Measurements from ENCODE around the gene TOMM34. TPM values are rescaled to one million over a fixed set of nuclear protein-coding genes. Genes with fewer than 3 reads are reported as not detected.

Gene TOMM34
- total RNA-seq, 2 donors from 2014 or later: 16.5 to 29.9 TPM

- intact Hi-C loops (cut with DNase I): no loop called here
- Histone ChIP-seq H3K9ac (ENCODE audit: low read depth in 2 of 2, low read length in 2 of 2) (peak overlapping the region in 1 of 2 donors; percentile 26), H3K27me3 (no peaks in the 10 kb centered on the region), H3K4me1 (no peaks in the 10 kb centered on the region), H3K4me3 (no peak overlapping the region), H3K27ac (peak overlapping the region; percentile 11), H3K36me3 (peaks cover 9% of the 10 kb centered on the region), H3K9me3 (no peaks in the 10 kb centered on the region)
- DNase-seq: no peak
- no peak for TF ChIP-seq CTCF (IDR thresholded peaks at IDR 0.05)
These were observed 30.8 kb upstream of the TOMM34 start for GRCh38 chr20:44990957-44991356.

GRCh38 chr20:44990425-44990824 lies 30.2 kb upstream of the TOMM34 start:
- H3K27ac ChIP-seq: peak overlapping the region; percentile 11
- TF ChIP-seq CTCF (IDR thresholded peaks at IDR 0.05): no peak
- H3K36me3 ChIP-seq: peaks cover 4% of the 10 kb centered on the region
- no peak for DNase-seq
- no peaks in the 10 kb centered on the region for H3K27me3 ChIP-seq
- H3K4me3 ChIP-seq: no peak overlapping the region
- intact Hi-C loops (cut with DNase I): no loop called here
- H3K9ac ChIP-seq (ENCODE audit: low read depth in 2 of 2, low read length in 2 of 2): no peak overlapping the region
- H3K9me3 ChIP-seq: no peaks in the 10 kb centered on the region
- H3K4me1 ChIP-seq: no peaks in the 10 kb centered on the region

- no peak overlapping the region for H3K27ac ChIP-seq
- DNase-seq: no peak
- no peaks in the 10 kb centered on the region for H3K9me3 ChIP-seq
- no peaks in the 10 kb centered on the region for H3K27me3 ChIP-seq
- H3K4me1 ChIP-seq: no peaks in the 10 kb centered on the region
- TF ChIP-seq CTCF (IDR thresholded peaks at IDR 0.05): no peak
- no peak overlapping the region for H3K4me3 ChIP-seq
- H3K36me3 ChIP-seq: peaks cover 4% of the 10 kb centered on the region
- no peak overlapping the region for H3K9ac ChIP-seq (ENCODE audit: low read depth in 2 of 2, low read length in 2 of 2)
- intact Hi-C loops (cut with DNase I): no loop called here
These were observed 28.5 kb upstream of the TOMM34 start for GRCh38 chr20:44988631-44989171.

GRCh38 chr20:44983093-44983674 lies 23.0 kb upstream of the TOMM34 start:
- intact Hi-C loops (cut with DNase I): no loop called here
- Histone ChIP-seq H3K36me3 (no peaks in the 10 kb centered on the region), H3K4me3 (no peak overlapping the region), H3K4me1 (no peaks in the 10 kb centered on the region), H3K9me3 (no peaks in the 10 kb centered on the region), H3K9ac (ENCODE audit: low read depth in 2 of 2, low read length in 2 of 2) (no peak overlapping the region), H3K27me3 (no peaks in the 10 kb centered on the region), H3K27ac (no peak overlapping the region)
- TF ChIP-seq CTCF (IDR thresholded peaks at IDR 0.05): no peak
- no peak for DNase-seq

- Histone ChIP-seq H3K4me1 (no peaks in the 10 kb centered on the region), H3K36me3 (no peaks in the 10 kb centered on the region), H3K27ac (no peak overlapping the region), H3K9me3 (no peaks in the 10 kb centered on the region), H3K27me3 (no peaks in the 10 kb centered on the region), H3K9ac (ENCODE audit: low read depth in 2 of 2, low read length in 2 of 2) (no peak overlapping the region), H3K4me3 (no peak overlapping the region)
- no peak for TF ChIP-seq CTCF (IDR thresholded peaks at IDR 0.05)
- DNase-seq: no peak
- intact Hi-C loops (cut with DNase I): no loop called here
These were observed 21.7 kb upstream of the TOMM34 start for GRCh38 chr20:44981736-44982406.
